Stimulated activated naive CD8-positive, alpha-beta T cell treated with anti-CD3 and anti-CD28 coated beads, Interleukin-15, Interleukin-2, amounts not matched to agents 100 U/mL and 50 U/mL, for 24 hours (primary cell): ENCODE measurements around the gene GARIN1A.

Experiments
- ATAC-seq: fragments of 150-1000 bp; cut with Tn5 transposase; one replicate; pipeline ENCODE4 v1.10.0; 2021
- DNase-seq: peaks from one replicate; pipeline ENCODE4 v3.0.0; 2021

Gene GARIN1A

DNA sequence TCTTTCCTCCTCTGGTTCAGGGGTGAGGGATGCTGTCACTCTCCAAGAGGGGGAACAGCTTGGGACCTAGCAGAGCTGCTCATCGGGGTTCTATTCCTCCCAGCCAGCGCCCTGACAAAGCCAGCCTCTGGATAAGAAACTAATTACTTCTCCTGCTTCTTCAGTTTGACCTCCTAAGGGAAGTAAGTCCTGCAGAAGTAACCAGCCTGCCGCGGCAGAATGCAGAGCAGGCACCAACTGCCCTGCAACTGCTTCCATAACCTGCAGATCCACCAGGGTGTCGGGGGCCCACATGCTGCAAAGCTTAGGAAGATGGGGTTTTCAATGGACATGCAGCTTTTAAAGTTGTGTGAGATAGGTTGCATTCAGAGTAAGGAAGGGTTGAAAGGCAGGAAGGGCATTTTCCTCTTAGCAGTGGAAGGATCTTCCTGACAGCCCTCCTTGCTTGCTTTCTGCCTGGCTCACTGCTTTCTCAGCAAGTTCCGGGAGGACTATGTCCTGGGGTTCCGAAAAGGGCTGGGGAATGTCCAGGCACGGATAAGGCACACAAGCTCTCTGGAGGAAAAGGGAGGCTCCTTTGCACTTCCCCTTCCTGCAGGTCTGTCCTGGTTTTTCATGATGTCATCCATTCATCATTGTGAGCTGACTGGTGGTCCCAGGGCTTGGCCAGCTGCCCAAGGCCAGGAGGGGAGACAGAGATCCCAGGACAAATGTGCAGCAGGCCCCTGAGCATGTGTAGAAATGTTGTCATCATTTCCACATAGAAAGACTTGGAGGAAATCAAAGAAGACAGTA is 42.8 kb downstream of the GARIN1A start:
- no peak for ATAC-seq
- no peak for DNase-seq

DNA sequence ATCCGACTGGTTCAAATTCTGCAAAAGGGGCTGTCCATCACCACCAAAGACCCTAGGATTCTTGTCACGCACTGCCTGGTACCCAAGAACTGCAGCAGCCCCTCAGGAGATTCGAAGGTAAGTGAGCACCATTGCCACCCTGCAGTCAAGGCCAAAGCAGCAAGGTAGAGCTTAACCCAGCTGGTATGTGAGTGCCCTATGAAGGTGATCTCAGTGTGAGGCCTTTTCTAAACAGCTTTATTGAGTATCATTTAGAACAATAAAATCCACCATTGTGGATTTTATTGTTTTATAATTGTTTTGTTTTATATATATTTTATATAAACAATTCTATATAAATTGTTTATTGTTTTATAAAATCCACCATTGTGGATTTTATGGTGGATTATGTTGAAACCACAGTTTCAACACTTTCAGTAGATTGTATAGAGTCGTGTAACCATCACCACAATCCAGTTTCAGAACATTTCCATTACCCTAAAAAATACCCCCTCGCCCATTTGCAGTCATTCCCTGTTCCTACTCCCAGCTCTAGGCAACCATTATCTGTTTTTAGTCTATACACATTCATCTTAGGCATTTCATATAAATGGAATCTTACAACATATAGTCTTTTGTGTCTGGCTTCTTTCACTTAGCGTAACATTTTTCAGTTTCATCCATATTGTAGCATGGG is 47.0 kb downstream of the GARIN1A start:
- ATAC-seq (no peak), DNase-seq (no peak)

DNA sequence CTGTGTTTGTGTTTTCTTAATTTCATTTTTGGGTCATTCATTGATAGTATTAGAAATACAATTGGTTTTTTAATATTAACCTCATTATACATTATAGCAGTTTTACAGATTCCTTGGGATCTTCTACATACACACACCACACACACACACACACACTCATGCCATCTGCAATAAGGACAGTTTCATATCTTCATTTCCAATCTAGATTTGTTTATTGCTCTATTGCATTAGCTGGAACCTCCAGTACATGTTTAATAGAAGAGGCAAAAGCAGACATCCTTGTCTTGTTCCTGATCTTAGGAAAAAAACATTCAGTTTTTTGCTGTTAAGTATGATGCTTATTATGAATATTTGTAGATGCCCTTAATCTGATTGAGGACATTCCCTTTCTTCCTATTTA is 49.3 kb downstream of the GARIN1A start:
- ATAC-seq, result no peak
- no peak for DNase-seq
